HepG2 (cell line): ENCODE measurements around the gene AGPAT2. TPM values are rescaled to one million over a fixed set of nuclear protein-coding genes. Genes with fewer than 3 reads are reported as not detected.

Source experiments
- ATAC-seq: fragments of 200-7000 bp; cut with Tn5 transposase; 3 replicates; pipeline ENCODE4 v1.9.1; 2020; ENCODE audit warnings: mild to moderate bottlenecking, moderate library complexity
- BruUV-seq: library from RNA; stranded (reverse); fragments of 400-500 nt; replicated peaks from 2 replicates; lab custom pipeline; 2021; lab: Mats Ljungman, UMichigan
- CTCF ChIA-PET: fragments of 300-600 bp; formaldehyde crosslinking; extraction: SDS; loops from one replicate; lab custom pipeline; 2021; ENCODE audit warnings: low total read pairs, inconsistent platforms, low intra/inter-chr PET ratio; lab: Yijun Ruan, JAX
- POLR2A ChIA-PET: fragments of 350-600 bp; sonication (Branson Sonifier 250); formaldehyde crosslinking; loops from one replicate; lab custom pipeline; 2020; ENCODE audit warnings: antibody characterized with exemption, inconsistent platforms; lab: Yijun Ruan, JAX
- DNase-seq: peaks from one replicate; pipeline ENCODE4 v3.0.0-alpha.2; 2015; ENCODE audit warnings: low spot score
- FAIRE-seq: peaks from 3 replicates; lab custom pipeline; 2011; peaks lifted over from hg19 to GRCh38; lab: Jason Lieb, UNC
- H2AFZ ChIP-seq: one replicate; pipeline ENCODE4 v1.6.1; 2011; ENCODE audit warnings: low read length, inconsistent platforms
- H3K27ac ChIP-seq: fragments of 300-600 bp; 3 replicates; pipeline ENCODE4 v1.8.0; 2011; ENCODE audit warnings: mixed run types, mild to moderate bottlenecking, mixed read lengths, low read length, inconsistent platforms; ENCODE audit not compliant: insufficient read depth; ENCODE audit errors: extremely low read length
- H3K27me3 ChIP-seq, 2 experiments: fragments of 200-600 bp in 1 of 2; 2 replicates in 1 of 2; 3 replicates in 1 of 2; pipeline versions ENCODE4 v1.6.0 to v1.8.0; 2011; ENCODE audit warnings: low read length in 2 of 2, mild to moderate bottlenecking in 2 of 2, moderate library complexity in 2 of 2, inconsistent platforms in 1 of 2; ENCODE audit not compliant: insufficient read depth in 2 of 2, control insufficient read depth in 1 of 2
- H3K36me3 ChIP-seq, 2 experiments: fragments of 200-600 bp in 1 of 2; replicated peaks in 1 of 2; 2 replicates in 1 of 2; 3 replicates in 1 of 2; pipeline versions ENCODE4 v1.5.1 to v1.8.0; 2011; ENCODE audit warnings: low read length in 2 of 2, inconsistent platforms in 1 of 2; ENCODE audit not compliant: insufficient read depth in 2 of 2, control insufficient read depth in 1 of 2
- H3K4me1 ChIP-seq: 2 replicates; pipeline ENCODE4 v1.5.1; 2012; ENCODE audit warnings: low read length, inconsistent platforms; ENCODE audit not compliant: insufficient read depth
- H3K4me2 ChIP-seq: 2 replicates; pipeline ENCODE4 v1.6.0; 2011; ENCODE audit warnings: low read depth, low read length, inconsistent platforms
- H3K4me3 ChIP-seq, 3 experiments: fragments of 200-600 bp in 1 of 3; sonication (generic), shearing (Covaris generic) in 1 of 3; replicated peaks in 1 of 3; 2 replicates each; pipeline ENCODE4 v1.5.1; 2011 to 2016; ENCODE audit warnings: low read length in 3 of 3, inconsistent platforms in 2 of 3, low read depth in 2 of 3, mild to moderate bottlenecking in 2 of 3, control low read depth in 1 of 3, mixed read lengths in 1 of 3; ENCODE audit not compliant: insufficient read depth in 1 of 3
- H3K79me2 ChIP-seq: one replicate; pipeline ENCODE4 v1.6.1; 2011; ENCODE audit warnings: low read length, inconsistent platforms; ENCODE audit not compliant: insufficient read depth
- H3K9ac ChIP-seq: 2 replicates; pipeline ENCODE4 v1.6.0; 2011; ENCODE audit warnings: mild to moderate bottlenecking, low read depth, low read length, inconsistent platforms; ENCODE audit not compliant: insufficient read depth
- H3K9me3 ChIP-seq: 2 replicates; pipeline ENCODE4 v1.5.1; 2012; ENCODE audit warnings: mild to moderate bottlenecking, low read length
- H4K20me1 ChIP-seq: 2 replicates; pipeline ENCODE4 v1.6.0; 2011; ENCODE audit warnings: inconsistent platforms, mild to moderate bottlenecking, low read length, moderate library complexity; ENCODE audit not compliant: insufficient read depth
- RBM39 ChIP-seq: fragments of 200-400 bp; formaldehyde crosslinking; IDR thresholded peaks from one replicate; pipeline ENCODE4 v1.6.1; 2018; ENCODE audit warnings: antibody characterized with exemption, mild to moderate bottlenecking, low read depth, low read length; ENCODE audit not compliant: poor library complexity, severe bottlenecking
- ZBTB40 ChIP-seq, 2 experiments: fragments of 450-650 bp in 1 of 2; sonication (generic) in 1 of 2; formaldehyde crosslinking in 1 of 2; IDR thresholded peaks; 2 replicates each; pipeline versions ENCODE4 v1.6.1 to v1.8.0; 2016 to 2022; ENCODE audit warnings: antibody characterized with exemption in 1 of 2, mild to moderate bottlenecking in 1 of 2, missing genetic modification reagents in 1 of 2
- ZKSCAN8 ChIP-seq: IDR thresholded peaks from 2 replicates; pipeline ENCODE4 v1.6.1; 2016; ENCODE audit warnings: borderline replicate concordance, missing genetic modification reagents, missing compliant biosample characterization
- WGBS: methylation state at CpG from one replicate; pipeline ENCODE4 v1.1.6; 2017; ENCODE audit warnings: low lambda C conversion rate; 5-methylcytosine and 5-hydroxymethylcytosine counted together
- in situ Hi-C: cut with HindIII; loops from 2 replicates; pipeline ENCODE4 v1.10.0; 2017; ENCODE audit warnings: low pct_unique_long_range_greater_than_20kb; ENCODE audit not compliant: extremely low pct_ligation_motif_present
- intact Hi-C: fragments of 100-400 bp; cut with micrococcal nuclease; formaldehyde crosslinking; loops from one replicate; pipeline ENCODE4 v1.10.0; 2022; ENCODE audit not compliant: unreplicated experiment
- polyA plus RNA-seq, 8 experiments: library from polyadenylated mRNA; depleted of rRNA in 3 of 8; stranded (reverse) in 7 of 8; unstranded in 1 of 8; fragments of >200 nt; fragmentation: Illumina TruSeq in 4 of 8; extraction: Trizol in 4 of 8; gene quantifications; 2 replicates each; pipeline versions ENCODE4 v1.2.1 to v1.2.3, GENCODE V29; 2011 to 2016; ENCODE audit warnings: low read depth in 4 of 8, missing spikeins in 1 of 8, mixed read lengths in 1 of 8; ENCODE audit not compliant: insufficient read depth in 1 of 8
- total RNA-seq, 5 experiments: library from RNA; depleted of rRNA; stranded (reverse); fragments of >200 nt; fragmentation: Illumina TruSeq; extraction: Trizol; gene quantifications; 2 replicates each; pipeline ENCODE4 v1.2.3, GENCODE V29; 2016; ENCODE audit warnings: low read depth in 1 of 5

AGPAT2 gene
- total and polyA plus RNA-seq, 2 of the 13 experiments (the other 11 are each of a cell fraction or from before 2014, with no cell fraction given), result 3.9 to 25.8 TPM

DNA sequence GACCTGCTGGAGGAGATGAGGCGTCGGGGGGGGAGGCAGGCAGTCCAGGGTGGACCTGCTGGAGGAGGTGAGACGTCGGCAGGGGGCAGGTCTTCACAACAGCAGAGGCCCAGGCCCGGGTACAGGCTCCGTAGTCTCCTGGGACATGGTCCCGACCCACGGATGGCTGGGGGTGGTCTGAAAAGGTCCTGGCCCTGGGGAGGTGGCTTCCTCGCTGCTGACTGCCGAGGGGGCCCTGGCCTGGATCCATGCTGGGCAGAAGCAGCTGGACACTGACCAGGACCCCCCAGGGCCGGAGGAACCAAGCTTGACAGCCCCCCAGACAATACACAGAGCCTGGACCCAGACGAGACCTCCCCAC lies 16.0 kb downstream of the AGPAT2 start:
- FAIRE-seq, result no peak

More for the DNA sequence above, 16.0 kb downstream of the AGPAT2 start:
- ATAC-seq, result no peak
- intact Hi-C loops, result no loop called here
- CTCF ChIA-PET, result no interaction called here
- TF ChIP-seq ZBTB40 (IDR thresholded peaks at IDR 0.05) (no peak), ZBTB40 (CRISPR knock-in tag; IDR thresholded peaks at IDR 0.05) (0 out of 2 replicates have a peak, but pooled peaks have one; percentile 21), ZKSCAN8 (CRISPR knock-in tag) (no peak), RBM39 (peak; percentile 28)
- no peaks in the 10 kb centered on the region for H3K36me3 ChIP-seq
- H4K20me1 ChIP-seq, result peaks cover 3% of the 10 kb centered on the region; the same call in 1 of the 2 replicates
- H3K4me1 ChIP-seq, result peaks cover 48% of the 10 kb centered on the region
- no peak overlapping the region for H2AFZ ChIP-seq
- H3K4me2 ChIP-seq, result peak overlapping the region; percentile 60; the same call in 1 of the 2 replicates
- BruUV-seq, result no TSS peak
- in situ Hi-C loops, result no loop called here
- H3K79me2 ChIP-seq, result no peaks in the 10 kb centered on the region
- POLR2A ChIA-PET, result interaction anchor here (1.7 to 2.4 kb wide), 3 partner anchors 22 to 58 kb away, joined by 7 to 8 read pairs (median 7); no protein-coding TSS in a partner anchor
- no peak overlapping the region for H3K4me3 ChIP-seq
- no peak overlapping the region for H3K9ac ChIP-seq
- no peak for DNase-seq
- H3K27me3 ChIP-seq, result peaks cover 15 to 43% of the 10 kb centered on the region in 2 experiments; a peak in 3 of 5 replicates
- no peak overlapping the region for H3K27ac ChIP-seq
- no peaks in the 10 kb centered on the region for H3K9me3 ChIP-seq
- WGBS, result 30% methylated on average over 2 of the region's 12 CpGs
